ENCODE data around the gene SHISA9.

Gene SHISA9

DNA sequence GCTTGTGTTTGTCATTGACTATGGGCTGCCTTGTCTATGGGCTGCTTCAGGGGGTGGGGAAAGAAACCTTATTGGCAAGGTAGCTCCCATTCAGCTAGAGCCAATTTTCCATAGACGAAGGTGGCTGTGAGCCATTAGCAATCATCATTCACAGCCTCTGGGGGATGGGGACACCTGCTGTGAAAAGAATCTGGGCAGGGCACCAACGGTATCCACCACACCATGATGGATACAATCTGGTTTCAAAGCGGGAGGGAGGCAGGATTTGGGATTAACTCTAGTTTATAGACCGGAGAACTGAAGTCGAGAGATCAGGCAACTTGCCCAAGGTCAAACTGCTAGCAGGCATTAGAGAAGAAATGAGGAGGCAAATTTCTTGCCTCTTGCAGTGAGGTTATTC, 182.3 kb downstream of the SHISA9 start:
- DNase-seq: no peak

DNA sequence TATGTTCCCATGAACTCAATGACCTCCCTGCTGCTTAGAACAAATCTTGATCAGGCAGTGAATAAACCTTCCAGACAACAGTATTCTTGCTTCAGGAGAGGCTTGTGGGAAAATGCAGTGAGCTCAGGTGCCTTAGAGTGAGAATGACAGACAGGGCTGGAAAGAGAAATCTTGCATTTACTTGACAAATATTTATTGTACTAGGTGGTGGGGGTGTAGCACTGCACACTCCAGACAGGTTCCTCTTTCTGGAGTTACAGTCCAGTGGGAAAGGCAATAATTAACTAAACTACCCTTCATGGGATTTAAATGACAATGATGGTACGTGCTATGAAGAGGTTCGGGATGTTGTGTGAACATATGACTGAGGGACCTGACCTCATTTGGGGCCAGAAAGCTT, 182.9 kb downstream of the SHISA9 start:
- no peak for DNase-seq

- no peak for DNase-seq
Observed at GRCh38 chr16:13093661-13094060, 192.3 kb downstream of the SHISA9 start.

GRCh38 chr16:13095061-13095460, 193.7 kb downstream of the SHISA9 start:
- DNase-seq: no peak

- no peak for DNase-seq
Observed at GRCh38 chr16:13098536-13098935, 197.1 kb downstream of the SHISA9 start.

- no peak for DNase-seq
Observed at GRCh38 chr16:13099822-13100221, 198.4 kb downstream of the SHISA9 start.

- DNase-seq: no peak
Observed at GRCh38 chr16:13100970-13101369, 199.6 kb downstream of the SHISA9 start.

- no peak for DNase-seq
Observed at GRCh38 chr16:13101828-13102227, 200.4 kb downstream of the SHISA9 start.

DNA sequence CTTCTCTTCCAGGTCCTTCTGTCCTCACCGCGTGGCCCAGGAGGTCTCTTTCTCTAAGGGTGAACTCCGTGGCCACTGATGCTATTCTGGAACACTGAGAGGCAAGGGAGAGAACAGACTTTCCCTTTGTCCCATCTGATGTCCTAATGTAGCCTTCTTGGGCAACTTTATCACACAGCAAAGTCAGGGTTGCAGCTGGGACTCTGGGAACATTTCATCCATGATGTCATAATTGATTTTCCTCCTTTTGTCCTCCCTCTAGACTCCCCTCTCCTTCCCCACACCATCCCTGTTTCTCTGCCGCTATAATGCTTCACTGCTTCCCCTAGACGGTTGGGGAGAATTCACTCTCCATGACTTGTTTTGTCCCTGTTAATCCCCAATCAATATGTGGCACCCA, 201.0 kb downstream of the SHISA9 start:
- DNase-seq: no peak

GRCh38 chr16:13103831-13104530, 202.6 kb downstream of the SHISA9 start:
- no peak for DNase-seq

DNA sequence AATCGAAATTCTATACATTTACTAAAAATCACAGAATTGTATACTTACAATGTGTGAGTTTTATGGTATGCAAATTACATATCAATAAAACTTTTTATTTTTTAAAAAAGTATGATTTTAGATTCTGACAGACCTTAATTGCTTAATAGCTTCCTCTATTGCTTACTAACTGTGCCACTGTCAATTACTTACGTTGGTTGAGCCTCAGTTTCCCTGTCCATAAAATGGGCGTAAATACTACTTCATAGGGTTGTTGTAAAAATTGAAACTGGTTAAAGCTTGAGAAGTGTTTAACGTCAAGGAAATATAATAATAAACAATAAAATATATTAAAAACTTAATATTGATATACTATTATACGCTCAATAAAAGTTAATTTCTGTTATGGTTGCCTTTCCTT, 203.4 kb downstream of the SHISA9 start:
- no peak for DNase-seq

- DNase-seq: no peak
Observed at GRCh38 chr16:13105427-13105826, 204.0 kb downstream of the SHISA9 start.

GRCh38 chr16:13106464-13106863, 205.1 kb downstream of the SHISA9 start:
- no peak for DNase-seq

DNA sequence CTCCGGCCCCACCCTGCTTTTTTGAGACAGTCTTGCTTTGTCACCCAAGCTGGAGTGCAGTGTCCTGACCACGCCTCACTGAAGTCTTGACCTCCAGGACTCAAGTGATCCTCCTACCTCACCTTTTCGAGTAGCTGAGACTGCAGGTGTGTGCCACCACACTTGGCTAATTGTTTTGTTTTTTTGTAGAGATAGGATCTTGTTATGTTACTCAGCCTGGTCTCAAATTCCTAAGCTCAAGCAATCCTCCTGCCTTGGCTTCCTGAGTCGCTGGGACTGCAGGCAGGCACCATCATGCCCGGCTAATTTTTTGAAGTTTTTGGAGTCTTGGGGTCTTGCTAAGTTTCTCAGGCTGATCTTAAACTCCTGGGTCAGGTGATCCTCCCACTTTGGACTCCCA, 206.7 kb downstream of the SHISA9 start:
- DNase-seq: no peak

- no peak for DNase-seq
Observed at GRCh38 chr16:13109171-13109570, 207.8 kb downstream of the SHISA9 start.

GRCh38 chr16:13110124-13110796, 208.9 kb downstream of the SHISA9 start:
- no peak for DNase-seq

DNA sequence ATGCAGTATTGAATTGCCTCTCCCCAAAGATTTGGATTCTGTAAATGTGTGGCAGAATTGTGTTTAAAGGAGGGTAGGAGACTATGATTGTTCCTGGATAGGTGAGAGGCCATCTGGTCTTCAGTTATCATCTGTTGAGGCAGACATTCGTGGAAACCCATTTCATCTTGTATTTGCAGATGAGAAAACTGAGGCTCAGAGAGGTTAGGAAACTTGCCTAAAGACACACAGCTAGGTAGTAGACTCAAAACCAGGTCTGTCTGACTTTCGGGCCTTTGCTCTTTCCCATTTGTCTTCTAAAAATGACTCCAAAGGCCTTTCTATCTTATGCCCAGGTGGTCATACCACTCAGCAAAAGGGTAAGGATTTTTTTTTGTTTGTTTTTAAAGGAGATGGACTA, 210.3 kb downstream of the SHISA9 start:
- DNase-seq: no peak

DNA sequence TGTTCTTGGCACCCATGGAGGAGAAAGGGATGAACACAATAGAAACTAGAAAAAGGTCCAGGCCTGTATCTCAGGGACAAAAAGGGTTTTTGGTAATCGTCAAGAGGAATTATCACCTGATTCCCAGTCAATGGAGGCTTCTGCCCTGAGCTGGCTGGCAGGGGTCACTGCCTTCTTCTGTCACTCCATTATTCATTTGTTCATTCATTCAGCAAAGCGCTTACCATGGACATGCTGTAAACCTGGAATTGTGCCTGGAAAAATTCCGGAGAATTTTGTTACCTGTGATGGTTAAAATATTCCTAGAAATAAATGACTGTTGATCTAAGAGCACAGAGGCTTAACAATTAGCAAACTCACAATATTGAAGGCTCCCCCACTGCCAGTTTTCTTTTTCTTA, 212.3 kb downstream of the SHISA9 start:
- DNase-seq: no peak

DNA sequence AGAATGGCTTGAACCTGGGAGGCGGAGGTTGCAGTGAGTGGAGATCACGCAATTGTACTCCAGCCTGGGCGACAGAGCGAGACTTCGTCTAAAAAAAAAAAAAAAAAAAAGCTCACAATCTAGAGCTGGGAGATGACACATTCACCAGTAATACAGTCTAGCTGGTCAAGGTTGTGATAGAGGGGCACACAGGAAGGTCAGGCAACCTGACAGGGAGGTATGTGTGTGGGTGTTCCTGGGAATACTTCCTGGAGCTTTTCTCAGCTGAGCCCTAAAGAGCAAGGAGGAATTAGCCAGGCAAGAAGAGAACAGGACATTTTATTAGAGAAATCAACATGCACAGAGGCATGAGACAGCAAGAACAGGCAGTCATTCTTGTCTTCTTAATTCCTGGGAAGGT, 216.7 kb downstream of the SHISA9 start:
- no peak for DNase-seq

DNA sequence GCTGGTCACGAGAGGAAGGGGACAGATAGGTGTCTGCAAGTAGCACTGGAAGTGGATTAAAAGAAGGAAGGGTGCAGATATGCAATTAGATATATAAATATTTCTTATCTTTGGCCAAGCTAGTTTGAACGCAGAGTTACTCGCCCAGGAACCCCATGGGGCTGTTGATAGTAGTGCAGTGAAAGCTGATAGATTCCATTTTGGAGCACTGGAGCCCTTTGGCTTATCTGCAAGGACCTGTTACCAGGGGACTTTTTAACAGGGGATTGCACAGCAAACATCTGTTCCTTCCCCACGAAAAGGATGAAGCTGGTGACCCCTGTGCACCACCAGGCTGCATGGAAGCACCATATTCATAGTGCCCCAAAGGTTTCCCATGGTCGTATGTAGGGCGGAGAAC, 218.7 kb downstream of the SHISA9 start:
- no peak for DNase-seq

DNA sequence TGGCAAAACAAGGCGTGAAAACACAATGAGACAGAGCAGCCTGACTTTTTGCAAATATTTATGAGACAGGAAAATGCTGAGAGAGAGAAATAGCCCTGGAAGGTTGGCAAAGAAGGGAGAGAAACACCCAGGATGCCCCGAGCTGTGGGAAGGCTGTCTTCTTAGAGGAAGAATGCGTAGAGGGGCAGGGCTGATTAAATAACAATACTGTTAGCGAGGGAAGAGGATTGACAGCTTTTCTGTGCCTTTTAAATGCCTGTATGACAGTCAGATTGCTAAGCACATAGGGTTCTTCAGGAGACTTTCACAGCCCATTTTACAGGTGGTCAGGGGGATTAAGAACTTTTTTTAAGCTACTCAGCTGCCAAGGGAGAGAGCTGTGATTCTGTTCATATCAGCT, 219.2 kb downstream of the SHISA9 start:
- no peak for DNase-seq

DNA sequence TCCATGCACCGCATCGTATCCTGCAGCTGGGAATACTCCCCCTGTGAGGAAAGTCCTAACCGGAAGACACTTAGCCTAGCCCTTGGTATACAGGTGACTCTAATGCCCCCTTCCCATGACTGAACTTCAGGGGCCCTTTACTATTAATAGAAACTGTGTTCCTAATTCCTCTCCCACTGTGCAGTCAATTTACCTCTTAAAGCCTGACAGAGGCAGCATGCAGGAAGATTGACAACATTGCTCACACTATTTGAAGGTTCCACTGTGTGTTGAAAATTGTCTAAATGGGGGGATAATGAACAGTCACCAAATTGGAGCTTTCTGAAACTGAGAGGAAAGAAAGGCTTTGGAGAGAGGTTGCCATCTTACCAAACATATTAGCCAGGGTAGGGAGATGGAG, 222.6 kb downstream of the SHISA9 start:
- DNase-seq: no peak

DNA sequence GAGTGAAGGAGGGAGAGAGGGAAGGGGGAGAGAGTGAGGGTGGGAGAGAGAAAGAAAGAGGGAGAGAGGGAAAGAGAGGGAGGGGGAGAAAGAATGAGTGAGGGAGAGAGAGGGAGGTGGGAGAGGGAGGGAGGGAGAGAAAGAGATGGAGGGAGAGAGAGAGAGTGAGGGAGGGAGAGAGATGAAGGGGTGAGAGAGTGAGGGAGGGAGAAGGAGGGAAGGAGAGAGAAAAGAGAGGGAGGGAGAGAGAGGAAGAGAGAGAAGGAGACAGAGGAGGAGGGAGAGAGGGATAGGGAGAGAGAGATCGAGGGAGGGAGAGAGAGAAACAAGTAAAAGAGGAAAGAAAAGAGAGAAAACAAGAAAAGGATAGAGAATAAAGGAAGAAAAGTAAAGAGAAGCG, 225.7 kb downstream of the SHISA9 start:
- no peak for DNase-seq

GRCh38 chr16:13130586-13130985, 229.2 kb downstream of the SHISA9 start:
- no peak for DNase-seq

DNA sequence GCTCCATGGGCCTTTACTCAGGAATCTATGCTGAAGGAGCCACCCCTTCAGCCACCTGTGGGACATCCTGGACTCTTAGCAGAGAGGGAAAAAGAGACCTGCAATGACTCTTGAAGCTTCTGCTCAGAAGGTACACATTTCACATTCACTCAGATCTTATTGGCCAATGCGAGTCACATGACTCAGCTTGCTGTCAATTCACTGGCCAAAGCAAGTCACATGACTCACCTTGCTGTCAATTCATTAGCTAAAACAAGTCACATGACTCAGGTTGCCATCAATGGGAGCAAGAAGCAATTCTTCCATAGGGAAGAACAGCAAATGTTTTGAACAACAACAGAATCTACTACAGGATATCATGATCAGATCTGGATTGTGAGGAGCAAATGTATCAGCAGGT, 233.4 kb downstream of the SHISA9 start:
- no peak for DNase-seq
